Measurements from ENCODE around the gene SAMD15.
"Not testable (repeated sequence)": the region's sequence is repeated elsewhere in the genome, so short reads cannot be mapped to it uniquely, and the experiment has no call there.

The SAMD15 gene

DNA sequence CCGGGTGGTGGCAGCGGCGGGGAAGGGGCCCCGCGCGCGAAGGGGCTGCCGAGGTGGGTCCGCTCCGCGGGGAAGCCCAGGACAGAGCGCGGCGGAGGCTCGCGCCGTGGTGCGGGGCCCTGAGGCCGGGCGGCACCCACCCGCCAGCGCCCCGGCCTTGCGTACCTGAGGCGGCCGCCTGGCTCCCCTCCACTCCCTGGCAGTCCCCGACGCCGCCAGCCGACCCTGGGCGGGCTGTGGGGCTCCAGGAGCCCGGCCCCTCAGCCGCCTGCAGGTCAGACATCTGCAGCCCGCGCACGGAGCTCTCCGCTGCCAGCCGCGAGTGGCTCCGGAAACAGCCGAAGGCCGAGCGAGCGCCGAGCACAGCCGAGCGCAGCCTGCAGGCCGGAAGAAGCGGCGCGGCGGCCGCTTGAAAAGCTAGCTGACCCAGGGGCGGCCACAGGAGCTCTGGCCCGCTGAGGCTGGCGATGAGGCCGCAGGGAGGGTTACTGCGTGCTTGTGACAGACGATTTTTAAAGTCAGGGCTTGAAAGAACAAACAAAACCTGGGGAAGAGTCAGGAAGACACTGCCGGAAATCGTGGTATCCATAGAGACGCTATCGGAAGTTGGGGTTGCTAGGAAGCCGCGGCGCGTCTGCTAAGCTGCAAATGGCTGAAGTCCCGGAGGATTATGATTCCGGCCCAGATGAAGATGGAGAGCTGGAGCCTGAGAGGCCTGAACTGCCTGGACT, at the start of gene SAMD15, which contains the start of gene TMED8:
Gene SAMD15 (plus strand): TSS at position 609 of the 731 bp plus-strand sequence. CDS start 40 bp downstream, at position 649.
Gene TMED8 (minus strand): TSS at position 324 of the 731 bp plus-strand sequence. CDS start 41 bp downstream, at position 283.
- peak; percentile 88 for DNase-seq (ENCODE audit: low spot score)

DNA sequence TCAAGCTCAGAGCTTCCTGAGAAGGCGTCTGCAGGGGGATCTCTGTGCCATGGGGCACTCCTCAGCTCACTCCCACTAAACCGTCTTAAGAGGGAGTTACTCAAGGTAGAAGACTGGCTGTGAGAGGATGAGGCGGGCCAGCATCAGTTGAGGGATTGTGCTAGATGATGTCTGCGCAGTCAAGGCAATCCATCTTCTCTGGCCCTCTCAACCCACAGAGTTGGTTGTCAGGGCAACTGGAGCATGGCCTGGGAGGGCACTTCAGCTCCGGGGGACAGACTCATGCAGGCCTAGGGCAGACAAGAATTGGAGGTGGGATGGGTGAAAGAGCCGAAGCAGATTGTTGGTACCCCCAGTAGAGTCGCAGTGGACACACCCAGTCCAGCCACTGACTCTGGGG, 47.3 kb upstream of the SAMD15 start:
- no peak for DNase-seq (ENCODE audit: low spot score)

DNA sequence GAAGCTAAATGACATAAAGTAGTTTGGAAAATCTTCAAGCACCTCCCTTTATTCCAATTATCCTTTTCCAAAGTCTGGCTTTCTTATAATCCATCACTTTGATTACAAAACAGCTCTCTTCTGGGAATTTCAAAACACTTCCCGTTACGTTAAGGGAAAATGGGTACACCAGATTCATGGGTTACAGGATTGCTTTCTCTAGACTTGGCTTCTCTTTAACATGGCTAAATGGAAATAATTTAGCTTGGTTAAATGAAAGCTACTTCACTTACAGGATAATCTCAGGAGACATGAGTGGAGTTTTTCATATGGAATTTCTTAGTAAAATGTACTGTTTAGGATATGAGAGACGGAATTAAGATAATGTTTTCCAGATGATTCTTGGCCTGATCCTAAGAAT, 41.6 kb upstream of the SAMD15 start:
- no peak for DNase-seq (ENCODE audit: low spot score)

DNA sequence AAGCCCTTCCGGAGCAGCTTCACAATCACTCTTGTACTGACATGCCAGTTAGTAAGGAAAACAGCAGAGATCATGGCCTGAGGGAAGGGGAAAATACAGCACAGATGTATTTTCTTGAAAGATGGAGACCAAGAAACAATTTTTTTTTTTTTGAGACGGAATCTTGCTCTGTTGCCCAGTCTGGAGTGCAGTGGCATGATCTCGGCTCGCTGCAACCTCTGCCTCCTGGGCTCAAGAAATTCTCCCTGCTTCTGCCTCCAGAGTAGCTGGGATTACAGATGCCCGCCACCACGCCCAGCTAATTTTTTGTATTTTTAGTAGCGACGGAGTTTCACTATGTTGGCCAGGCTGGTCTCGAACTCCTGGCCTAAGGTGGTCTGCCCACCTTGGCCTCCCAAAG, 39.9 kb upstream of the SAMD15 start:
- not testable (repeated sequence) for DNase-seq (ENCODE audit: low spot score)

DNA sequence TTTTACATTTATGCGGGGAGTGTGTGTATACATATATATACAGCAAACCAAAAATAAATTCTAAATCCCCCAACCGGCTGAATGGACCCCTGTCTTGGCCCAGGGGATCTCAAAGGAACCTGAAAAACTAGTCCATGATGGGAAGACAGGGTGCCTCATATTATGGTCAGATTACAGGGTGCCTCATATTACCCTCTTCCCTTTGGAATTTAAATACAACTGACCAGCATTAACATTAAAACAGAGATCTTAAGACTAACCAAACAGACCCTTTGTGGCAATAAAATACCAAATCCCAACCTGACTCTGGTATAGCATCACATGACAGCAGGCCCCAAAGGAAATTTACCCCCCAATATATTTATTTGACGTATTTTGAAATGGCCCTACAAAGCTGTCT, 39.3 kb upstream of the SAMD15 start:
- DNase-seq (ENCODE audit: low spot score): no peak

DNA sequence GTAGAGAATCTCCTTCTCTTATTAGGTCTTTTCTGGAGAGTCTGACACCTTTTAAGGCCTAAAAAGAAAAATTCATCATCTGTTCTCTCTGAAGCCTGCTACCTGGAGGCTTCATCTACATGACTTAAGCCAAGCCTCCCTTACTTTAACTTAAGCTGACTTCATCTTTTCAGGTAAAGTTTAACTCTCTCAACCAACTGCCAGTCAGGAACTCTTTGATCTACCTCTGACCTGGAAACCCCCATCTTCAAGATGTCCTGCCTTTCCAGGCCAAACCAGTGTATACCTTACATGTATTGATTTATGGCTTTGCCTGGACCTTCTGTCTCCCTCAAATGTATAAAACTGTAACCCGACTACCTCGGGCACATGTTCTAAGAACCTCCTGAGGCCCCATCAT, 38.9 kb upstream of the SAMD15 start:
- no peak for DNase-seq (ENCODE audit: low spot score)

DNA sequence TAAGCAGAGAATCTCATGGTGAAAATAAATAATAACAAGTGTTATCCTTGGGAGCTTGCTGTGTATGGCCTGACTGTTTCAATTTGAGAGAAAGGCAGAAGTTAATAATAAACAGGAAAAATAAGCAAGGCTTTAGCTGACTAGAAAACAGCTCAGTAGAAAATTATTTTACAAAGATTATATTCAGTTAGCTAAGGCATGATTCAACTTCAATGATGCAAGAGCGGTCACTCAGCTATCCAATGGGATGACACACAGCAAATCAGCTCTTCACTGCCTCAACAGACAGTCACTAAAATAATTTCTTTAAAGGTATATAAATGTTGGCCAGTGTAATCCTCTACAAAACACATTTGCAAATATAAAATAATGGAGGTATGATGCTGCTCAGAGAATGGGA, 37.8 kb upstream of the SAMD15 start:
- no peak for DNase-seq (ENCODE audit: low spot score)

DNA sequence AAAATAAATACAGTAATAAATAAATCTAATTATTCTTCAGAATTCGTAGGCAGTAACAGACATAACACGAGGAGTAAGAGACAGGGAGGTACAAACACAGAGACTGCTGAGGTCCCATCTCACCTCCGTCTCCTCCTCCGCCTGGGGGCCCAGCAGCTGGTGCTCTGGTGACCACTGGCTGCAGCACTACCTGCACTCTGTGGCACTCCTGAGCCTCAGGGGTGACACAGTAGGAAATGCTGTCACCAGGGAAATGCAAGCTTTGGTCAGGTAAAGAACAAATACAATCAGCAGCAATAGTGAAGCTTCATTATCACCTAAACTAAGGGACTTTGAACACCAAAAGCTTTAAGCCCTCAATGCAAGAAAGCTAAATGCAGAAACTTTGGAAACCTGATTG, 36.8 kb upstream of the SAMD15 start:
- no peak for DNase-seq (ENCODE audit: low spot score)

DNA sequence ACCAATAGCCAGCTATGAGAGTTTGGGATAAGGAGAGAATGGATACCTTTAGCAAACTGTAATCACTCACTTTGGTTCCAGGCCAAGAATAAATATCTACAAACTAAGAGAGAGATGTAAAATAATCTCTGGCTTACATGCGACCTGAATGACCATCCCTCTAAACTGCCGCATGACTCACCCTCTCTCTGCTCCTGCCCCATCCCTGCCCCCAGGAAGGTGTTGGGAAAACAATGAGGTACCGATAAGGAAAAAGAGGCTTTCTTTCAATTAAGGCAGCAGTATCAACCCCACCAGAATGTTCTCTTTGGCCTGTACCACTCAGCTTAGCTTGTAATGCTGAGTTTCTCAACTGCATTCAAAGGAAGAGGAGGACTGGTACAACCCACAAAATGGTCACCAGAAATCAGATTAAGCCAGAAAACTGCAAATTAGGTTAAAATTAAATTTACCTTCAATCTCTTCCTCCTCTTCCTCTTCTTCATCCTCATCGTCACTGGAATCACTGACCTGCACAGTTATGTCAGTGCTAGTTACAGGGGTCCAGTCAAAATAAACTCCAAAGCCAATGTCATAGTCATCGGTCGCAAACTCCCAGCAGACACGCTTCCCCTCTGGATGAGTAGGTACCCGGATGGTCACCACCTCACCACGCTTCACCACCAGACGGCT, 34.3 kb upstream of the SAMD15 start:
- DNase-seq (ENCODE audit: low spot score): no peak

DNA sequence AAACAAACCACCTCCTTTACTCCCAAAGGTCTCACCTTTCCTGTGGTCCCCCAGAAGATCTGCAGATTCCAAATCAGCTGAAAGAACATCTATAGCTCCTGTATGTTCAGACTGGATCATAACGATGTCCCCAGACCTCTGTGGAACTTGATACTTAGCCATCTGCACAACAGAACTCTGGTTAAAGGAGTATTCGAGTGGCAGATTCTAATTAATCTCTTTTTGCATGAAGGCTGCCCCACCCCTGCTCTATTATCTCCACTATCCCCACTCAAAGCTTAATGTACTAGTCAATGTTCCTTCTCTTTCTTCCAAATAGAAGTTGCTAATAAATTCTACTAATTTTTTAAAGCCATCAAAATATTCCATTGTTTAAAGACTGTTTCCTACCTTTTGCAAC, 33.5 kb upstream of the SAMD15 start:
- DNase-seq (ENCODE audit: low spot score): no peak

DNA sequence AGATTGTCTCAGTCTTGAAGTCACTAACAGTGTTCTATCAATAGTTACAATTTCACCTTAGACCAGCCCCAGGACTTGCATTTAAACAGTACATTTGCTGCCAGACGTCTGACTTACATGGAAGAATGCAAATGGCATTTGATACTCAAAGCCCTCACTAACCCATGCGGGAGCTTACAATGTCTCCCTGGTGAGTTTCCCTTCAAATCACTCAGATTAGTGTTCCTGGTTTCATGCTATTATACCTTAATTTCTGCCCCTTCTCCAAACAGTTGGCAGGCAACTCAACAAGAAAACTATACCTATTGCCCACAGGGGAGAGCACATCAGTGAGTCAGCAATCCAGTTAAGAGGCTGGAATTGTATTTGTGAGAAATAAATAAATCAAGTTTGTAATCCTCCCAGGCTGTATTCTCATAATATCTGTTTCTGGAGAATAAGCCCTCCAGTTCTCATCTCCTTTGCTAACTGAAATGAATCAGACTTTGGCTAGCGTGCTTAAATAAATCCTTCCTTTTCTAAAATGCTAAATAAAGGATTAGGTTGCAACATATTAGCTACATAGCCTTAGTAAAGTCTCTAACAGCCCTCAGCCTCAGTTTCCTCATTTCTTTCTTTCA, 32.7 kb upstream of the SAMD15 start:
- no peak for DNase-seq (ENCODE audit: low spot score)

DNA sequence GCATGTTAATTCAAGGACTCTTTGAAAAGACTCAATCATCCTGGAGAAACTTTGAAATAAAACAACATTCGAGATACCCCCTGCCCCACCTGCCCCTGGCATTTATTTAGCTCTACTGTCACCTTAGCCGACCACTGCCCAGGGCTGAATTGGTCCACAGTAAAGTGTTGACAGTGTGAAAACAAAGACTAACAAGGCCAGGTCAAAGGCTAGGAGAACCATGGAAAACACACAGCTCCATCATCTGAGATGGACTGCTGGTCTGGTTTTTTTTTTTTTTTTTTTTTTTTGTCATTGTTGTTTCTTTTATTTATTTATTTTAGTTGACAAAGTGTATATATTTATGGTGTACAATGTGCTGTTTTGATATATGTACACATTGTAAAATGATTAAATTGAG, 30.7 kb upstream of the SAMD15 start:
- no peak for DNase-seq (ENCODE audit: low spot score)

DNA sequence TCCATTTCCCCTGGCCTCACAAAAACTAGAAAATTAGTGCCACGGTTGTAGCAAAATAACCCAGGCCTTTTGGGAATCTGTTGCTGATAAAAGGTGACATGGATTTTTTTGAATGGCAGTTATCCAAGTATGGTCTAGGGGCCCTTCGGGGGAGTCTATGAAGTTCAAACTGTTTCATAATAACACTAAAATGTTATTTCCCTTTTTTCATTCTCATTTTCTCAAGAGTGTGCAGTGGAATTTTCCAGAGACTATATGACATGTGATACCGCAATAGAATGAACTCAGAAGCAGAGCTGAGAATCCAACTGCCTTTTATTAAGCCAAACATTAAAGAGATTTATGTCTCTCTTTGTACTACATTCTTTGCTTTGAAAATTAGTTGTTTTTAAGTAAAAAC, 29.4 kb upstream of the SAMD15 start:
- no peak for DNase-seq (ENCODE audit: low spot score)

DNA sequence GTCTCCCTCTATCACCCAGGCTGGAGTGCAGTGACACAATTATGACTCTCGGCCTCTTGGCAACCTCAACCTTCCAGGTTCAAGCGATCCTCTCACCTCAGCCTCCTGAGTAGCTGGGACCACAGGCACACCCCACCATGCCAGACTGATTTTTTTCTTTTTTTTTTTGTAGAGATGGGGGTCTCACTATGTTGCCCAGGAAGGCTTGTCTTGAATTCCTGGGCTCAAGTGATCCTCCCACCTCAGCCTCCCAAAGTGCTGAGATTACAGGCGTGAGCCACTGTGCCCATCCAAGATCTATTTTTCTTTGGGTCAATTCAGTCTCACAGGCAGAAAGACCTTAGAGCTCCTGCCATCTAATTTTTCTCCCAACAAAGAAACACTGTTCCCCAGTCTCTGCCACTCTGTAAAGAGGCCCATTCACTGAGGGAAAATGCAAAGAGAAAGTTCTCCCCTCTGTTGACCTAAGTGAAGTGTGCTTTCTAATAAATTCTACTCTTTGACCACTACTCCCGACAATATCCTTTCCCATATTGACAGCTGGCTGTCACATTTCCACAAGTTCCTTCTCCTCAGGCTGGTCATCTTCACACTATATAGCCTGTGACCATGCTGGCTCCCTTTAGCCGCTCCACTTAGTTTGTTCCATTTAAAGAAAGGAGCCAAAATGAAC, 23.6 kb upstream of the SAMD15 start:
- DNase-seq (ENCODE audit: low spot score): no peak

DNA sequence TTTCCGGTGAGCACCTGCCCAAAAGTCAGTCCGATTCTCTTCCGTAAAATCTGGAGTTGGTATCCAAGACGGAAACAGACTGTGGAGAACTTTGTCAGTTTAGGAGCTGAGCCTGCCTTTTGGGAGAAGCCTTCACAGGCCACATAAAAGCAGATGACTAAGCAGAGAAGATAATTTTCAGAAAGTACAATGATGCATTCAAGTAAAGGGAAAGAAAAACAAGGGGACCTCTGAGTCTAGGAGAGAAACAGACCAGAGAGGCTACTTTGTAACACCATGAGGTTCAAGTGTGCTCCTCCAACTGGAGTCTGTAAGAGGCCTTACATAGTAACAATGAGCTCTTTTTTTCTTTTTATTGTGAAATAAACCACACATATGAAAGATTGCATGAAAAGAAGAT, 21.4 kb upstream of the SAMD15 start:
- DNase-seq (ENCODE audit: low spot score): no peak

DNA sequence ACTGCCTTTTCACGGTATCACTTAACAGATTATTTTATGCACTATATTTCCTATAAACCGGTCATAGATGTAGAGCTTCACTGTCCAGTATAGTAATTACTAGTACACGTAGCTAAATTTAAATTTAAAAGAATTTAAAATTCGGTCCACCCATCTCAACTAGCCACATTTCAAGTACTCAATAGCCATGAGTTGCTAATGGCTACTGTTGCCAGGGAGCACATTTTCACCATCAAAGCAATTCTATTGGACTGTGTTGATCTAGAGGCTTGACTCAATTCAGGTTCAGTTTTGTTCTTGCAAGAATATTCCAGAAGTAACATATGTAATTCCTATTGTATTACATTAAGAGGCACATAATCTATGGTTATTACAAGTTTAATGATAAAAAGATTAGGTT, 20.3 kb upstream of the SAMD15 start:
- no peak for DNase-seq (ENCODE audit: low spot score)

DNA sequence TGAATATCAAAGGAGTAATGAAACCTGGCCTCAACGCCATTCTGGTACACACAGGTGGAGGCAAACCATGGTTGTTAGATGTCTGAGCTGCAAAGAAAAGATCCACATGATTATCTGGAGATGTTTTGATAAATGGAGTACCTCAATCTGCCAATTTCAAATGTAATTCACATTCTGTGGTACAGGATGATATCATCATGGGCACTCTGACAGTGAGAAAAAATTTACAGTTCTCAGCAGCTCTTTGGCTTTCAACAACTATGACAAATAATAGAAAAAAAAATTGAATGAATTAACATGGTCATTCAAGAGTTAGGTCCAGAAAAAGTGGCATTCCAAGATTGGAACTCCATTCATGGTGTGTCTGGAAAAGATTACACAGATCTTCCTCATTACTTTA, 17.6 kb upstream of the SAMD15 start:
- DNase-seq (ENCODE audit: low spot score): no peak

DNA sequence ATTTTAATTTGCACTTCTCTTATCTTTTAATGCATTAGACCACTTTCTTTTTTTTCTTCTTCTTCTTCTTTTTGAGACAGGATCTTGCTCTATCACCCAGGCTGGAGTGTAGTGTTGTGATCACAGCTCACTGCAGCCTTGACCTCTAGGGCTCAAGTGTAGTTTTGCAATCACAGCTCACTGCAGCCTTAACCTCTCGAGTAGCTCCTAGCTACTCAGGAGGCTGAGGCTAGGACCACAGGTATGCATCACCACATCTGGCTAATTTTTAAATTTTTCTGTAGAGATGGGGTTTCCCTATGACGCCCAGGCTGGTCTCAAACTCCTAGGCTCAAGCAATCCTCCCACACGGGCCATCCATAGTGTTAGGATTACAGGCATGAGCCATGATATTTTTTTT, 13.0 kb upstream of the SAMD15 start:
- no peak for DNase-seq (ENCODE audit: low spot score)

DNA sequence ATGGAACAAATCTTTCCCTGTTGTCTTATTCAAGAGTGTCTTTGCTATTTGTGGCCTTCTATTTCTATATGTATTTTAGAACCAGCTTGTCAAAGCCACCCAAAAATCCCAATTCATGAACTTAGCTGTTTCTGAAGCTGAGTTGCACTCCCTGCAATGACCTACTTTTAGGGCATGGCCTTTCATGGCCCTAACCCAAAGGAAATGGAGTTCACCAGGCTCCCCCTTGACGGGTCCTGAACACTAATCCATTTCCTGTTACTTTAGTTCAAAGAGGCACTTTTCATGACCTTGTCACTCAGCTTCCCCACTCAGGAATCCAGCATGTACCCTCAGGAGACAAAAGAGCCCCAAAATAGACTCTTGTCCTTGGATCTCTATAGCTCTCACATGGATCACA, 7.9 kb upstream of the SAMD15 start:
- no peak for DNase-seq (ENCODE audit: low spot score)

DNA sequence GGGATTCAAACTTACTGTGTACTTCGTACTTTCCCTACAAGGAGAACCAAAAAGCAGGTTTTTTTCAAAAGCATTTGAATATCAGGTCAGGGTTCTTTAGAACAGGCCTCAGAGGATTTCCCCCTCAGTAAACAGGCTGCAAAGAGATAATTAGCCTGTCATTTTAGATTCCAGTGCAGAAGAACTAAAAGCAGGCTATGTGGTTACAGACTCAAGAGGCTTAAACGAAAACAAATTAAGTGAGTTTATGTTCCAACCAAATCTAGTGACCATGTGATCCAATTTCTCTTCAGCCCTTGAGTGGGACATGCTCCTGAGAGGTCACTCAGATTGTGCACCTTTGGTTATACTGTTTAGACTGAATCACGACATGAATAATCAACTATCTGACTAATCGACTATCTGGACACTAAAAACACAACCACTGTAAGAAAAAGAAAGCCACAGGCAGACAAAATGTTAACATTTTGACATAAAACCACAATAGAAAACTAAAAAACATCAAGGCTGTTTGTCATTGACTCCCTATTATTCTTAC, 4.8 kb upstream of the SAMD15 start:
- peak; percentile 5 for DNase-seq (ENCODE audit: low spot score)

DNA sequence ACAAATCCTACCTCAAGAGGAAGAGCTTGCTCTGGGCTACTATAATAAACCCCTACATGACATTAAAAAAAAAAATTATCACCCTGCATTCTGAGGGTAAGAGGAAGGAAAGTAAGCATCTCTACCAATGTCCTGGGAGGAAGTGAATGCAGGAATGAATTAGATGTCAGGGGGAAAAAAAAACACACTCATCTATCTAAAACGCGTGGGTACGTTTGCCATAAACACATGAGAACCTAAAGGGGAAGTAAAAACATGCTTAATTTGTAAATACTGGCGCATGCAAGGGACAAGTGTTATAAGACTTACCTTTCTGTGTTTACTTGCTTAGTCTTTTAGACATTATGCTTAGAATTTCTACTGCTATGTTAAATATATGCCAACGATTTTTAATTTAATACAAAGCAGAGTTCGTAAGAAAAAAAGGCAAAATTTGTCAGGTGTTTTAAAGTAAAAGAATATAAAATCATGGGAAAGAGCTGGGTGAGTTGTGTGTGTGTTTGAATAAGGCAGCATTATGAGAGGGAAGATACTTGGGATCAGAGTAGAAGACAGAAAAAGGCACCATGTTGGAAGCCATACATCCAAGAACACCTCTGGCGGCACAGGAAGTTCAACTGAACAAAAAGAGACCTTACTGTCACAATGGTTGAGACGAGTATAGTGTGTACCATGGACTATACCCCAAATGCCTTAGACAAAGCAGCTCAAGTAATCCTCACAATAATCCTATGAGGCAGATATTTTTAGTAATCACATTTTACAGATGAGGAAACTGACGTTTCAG, 1.8 kb upstream of the SAMD15 start:
- no peak for DNase-seq (ENCODE audit: low spot score)
